GM19455 (cell line): Measurements from ENCODE around the gene EPHB1.
"Not testable (repeated sequence)": the region's sequence is repeated elsewhere in the genome, so short reads cannot be mapped to it uniquely, and the experiment has no call there.

Experiments used
- ATAC-seq: cut with Tn5 transposase; IDR thresholded peaks from one replicate; pipeline ENCODE4 v1.9.1; 2021; ENCODE audit not compliant: unreplicated experiment

EPHB1 gene

DNA sequence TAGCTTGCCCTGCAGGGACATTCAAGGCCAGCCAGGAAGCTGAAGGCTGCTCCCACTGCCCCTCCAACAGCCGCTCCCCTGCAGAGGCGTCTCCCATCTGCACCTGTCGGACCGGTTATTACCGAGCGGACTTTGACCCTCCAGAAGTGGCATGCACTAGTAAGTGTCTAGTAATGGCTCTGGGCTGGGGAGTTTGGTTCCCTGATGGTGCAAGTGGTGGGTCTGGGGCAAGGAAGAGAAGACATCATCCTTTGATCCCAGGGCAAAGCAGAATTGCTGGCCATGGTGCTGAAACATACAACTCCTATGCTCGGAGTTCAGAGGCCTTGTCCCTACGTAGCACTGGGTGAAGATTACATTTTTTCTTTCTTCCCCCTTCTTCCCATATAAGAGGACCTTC is 311.4 kb downstream of the EPHB1 start:
- no peak for ATAC-seq

- no peak for ATAC-seq
Observed at GRCh38 chr3:135107043-135107442, 312.0 kb downstream of the EPHB1 start.

DNA sequence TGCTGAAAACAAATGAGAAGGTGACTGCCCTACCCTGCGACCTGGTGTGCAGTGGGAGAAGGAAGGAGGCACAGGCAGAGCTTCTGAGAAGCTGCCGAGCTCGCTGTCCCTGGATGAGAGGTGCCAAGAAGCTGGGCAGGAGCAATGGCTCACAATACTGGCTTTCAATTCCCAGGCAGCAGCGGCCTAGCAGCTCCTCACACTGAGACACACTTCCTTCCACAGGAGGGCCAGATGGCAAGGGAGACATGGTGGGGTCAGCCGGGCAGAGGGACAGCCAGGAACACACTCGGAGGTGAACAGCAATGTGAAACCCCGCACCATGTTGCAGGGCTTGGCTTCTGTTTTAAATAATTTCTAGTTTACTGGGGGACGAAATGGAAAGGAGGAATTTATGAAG is 314.6 kb downstream of the EPHB1 start:
- ATAC-seq, result no peak

DNA sequence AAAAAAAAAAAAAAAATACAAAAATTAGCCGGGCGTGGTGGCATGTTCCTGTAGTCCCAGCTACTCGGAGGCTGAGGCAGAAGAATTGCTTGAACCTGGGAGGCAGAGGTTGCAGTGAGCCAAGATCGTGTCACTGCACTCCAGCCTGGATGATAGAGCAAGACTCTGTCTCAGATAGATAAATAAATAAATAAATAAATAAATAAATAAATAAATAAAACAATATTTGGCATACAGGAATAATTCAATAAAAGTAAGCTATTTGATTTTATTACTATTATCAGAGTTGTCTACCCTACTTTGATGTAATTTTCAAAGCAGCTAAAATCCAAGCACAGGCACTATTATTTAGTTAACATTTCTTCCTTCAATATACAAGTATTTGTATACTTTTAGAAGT is 319.5 kb downstream of the EPHB1 start:
- not testable (repeated sequence) for ATAC-seq

DNA sequence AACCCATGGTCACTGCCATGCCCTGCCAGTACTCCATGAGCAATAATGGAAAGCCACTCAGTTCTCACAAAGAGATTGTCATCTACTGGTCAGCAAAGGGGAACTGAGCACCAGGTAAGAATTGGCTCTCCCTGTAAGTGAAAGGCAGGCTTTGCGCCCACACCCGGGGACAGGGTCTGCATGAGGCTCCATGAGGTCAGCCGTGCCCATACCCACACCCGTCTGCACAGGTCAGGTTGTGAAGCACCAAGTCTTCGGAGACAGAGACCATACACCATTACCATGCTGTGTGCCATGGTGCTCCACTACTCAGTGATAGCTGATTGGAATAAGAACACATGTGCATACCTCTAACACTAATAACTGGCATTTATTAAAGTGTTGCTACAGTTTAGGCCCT is 322.9 kb downstream of the EPHB1 start:
- ATAC-seq, result no peak

DNA sequence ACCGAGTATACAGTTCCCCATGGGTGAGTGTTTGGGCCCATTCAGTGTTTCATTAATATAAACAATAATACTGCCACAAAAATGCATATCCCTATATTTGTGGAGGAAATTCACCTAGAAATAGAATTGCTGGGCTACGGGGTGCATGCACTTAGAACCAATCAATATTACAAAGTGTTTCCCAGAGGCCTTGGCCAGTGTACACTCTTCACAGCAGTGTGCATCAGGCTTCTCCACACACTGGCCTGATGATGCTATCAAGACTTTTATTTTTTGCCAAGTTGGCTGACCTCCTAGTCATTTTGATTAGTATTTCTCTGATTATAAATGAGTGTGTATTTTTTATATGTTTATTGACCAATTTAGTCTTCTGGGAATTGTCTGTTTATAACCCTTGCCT is 323.7 kb downstream of the EPHB1 start:
- no peak for ATAC-seq

GRCh38 chr3:135125171-135125801 is 330.2 kb downstream of the EPHB1 start:
- no peak for ATAC-seq

GRCh38 chr3:135127946-135128470 is 332.9 kb downstream of the EPHB1 start:
- no peak for ATAC-seq

DNA sequence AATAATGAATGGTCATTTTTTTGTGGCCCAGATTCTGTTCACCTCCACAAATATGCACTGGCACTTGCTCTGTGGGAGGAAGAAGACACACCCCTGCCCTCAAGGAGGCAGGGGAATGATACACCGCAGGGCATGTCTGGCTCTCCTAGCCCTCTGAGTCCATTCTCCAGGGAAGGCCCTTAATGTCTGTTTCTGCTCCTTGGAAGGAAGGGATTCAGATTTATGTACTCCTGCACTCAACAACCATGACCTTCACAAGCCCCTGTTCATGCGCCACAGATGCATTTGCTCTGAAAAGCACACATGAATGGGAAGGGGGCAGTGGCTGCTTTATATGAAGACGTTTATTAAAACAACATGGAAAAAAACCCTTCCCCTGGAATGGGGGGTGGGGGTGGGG is 333.8 kb downstream of the EPHB1 start:
- no peak for ATAC-seq

- no peak for ATAC-seq
Observed at GRCh38 chr3:135131290-135131689, 336.2 kb downstream of the EPHB1 start.

DNA sequence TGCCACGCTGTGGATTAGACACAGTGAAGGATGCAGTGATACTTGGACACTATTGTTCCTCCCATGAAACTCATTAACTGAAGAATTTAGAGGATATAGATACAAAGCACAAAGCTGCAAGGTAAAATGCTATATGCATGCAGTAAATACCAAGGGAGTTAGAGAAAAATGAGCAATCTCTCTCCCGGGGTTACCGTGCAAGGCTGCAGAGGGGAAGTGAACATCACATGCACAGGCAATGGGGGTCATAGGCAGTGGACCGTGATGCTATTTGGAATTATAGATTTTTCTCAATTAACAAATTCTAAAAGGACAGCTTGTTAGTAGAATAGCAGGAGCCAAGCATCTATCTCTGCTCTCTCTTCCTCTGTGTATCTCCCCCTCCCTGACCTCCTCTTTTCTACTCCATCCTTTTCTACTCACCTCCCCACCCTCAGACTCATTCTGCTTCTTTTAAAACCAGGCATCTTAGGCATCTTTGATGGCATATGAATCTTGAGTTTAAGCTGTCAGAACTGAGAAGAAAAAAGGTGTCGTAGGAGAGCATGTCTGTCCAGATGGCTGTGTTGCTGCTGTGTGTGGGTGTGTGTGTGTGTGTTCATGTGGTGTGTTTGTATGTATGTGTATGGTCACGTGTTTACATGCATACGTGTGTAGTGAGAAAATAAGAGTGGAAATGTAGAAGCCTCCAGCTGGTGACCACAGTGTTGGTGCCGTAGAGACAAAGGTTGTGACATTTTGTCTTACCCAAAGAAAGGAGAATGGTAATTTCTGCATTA is 339.0 kb downstream of the EPHB1 start:
- no peak for ATAC-seq

DNA sequence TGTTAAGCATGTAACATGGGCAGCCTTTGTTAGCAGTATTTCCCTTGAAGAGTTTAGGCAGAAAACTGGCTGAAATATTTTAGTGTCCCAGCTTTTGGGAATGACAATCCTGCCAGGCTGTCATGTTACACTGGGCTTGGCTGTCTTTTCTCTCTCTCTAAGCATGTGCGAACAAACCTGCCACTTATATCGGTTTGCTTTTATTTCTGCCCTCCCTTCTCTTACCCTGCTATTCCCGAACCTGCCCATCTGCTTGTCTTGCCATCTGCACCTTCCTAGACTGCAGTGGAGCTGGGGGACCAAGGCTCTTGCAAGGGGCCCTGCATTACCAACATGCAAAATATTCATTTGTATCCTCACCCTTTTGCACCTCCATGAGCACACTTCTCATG is 339.6 kb downstream of the EPHB1 start:
- no peak for ATAC-seq

GRCh38 chr3:135135445-135135844 is 340.4 kb downstream of the EPHB1 start:
- no peak for ATAC-seq

GRCh38 chr3:135136361-135137100 is 341.5 kb downstream of the EPHB1 start:
- no peak for ATAC-seq

- ATAC-seq, result no peak
Observed at GRCh38 chr3:135137296-135137695, 342.2 kb downstream of the EPHB1 start.

DNA sequence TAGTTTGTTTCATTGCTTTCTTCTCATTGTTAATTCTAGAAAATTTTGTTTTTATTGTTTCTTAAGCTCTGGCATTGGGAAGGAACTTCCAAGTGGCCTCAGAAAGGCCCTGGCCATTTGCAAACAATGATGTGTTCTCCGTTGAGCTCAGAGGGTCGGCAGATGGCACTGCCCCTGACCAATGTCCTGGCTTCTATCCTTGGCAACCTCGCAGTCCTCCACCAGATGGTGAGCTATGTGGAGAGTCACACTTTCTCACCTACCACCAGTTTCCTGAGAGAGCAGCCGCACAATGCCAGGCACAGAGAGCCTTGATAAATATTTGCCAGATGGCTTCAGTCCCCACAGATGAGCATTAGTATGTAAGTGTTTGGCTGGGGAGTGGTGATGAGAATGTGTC is 343.7 kb downstream of the EPHB1 start:
- ATAC-seq, result no peak

GRCh38 chr3:135140591-135140990 is 345.5 kb downstream of the EPHB1 start:
- ATAC-seq, result no peak

DNA sequence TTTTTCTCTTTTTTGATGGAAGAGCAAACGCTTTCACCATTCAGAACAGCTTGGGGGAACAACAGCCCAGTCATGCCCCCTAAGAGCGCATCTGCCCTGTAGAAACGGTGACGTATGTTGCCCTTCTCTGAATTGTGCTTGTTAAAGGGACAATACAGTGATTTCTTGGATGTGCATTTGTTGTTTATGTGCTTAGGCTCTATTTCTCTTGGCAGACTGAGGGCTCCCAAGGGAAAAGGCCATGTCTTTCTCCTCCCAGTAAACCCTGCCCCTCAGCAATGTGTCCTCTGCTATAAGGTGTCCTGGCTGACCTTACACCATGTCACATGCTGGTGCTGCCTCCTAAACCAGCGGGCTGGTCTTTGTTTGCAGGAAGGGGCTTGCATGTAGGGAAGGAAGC is 346.1 kb downstream of the EPHB1 start:
- no peak for ATAC-seq

GRCh38 chr3:135141672-135142071 is 346.6 kb downstream of the EPHB1 start:
- no peak for ATAC-seq

GRCh38 chr3:135142530-135142929 is 347.5 kb downstream of the EPHB1 start:
- ATAC-seq, result no peak

- ATAC-seq, result no peak
Observed at GRCh38 chr3:135143474-135143873, 348.4 kb downstream of the EPHB1 start.

DNA sequence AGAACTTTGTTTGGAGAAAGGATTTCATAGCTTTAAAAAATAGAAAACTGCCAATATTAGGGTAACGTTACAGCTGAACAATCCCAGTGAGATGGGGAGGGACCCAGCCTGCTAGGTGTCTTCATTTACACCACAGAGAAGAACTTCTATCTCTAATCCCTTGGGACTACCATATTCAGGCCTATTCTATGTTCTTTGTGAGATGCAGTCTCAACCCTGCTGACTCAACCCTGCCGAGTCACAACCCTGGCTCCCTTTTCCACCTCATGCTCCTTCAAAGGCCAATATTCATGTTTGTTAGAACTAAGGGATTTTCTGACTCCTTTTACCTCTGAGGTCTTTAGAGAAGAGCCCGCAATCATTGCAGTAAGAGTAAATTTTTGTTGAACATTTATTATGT is 350.5 kb downstream of the EPHB1 start:
- no peak for ATAC-seq
